Glomerular endothelial cell (primary cell): ENCODE data around the gene VPS25. TPM values are rescaled to one million over a fixed set of nuclear protein-coding genes. Genes with fewer than 3 reads are reported as not detected.
"Not testable (repeated sequence)": the region's sequence is repeated elsewhere in the genome, so short reads cannot be mapped to it uniquely, and the experiment has no call there.

ENCODE experiments used
- DNase-seq: peaks from one replicate; pipeline ENCODE4 v3.0.0-alpha.2; 2011; ENCODE audit warnings: low read depth, low spot score; ENCODE audit errors: extremely low read depth
- total RNA-seq: library from RNA; depleted of rRNA; stranded (reverse); fragments of >200 nt; gene quantifications from 2 replicates; pipeline ENCODE4 v1.2.3, GENCODE V29; 2015

The VPS25 gene
- total RNA-seq, 1 donor from 2014 or later: 67.1 TPM

DNA sequence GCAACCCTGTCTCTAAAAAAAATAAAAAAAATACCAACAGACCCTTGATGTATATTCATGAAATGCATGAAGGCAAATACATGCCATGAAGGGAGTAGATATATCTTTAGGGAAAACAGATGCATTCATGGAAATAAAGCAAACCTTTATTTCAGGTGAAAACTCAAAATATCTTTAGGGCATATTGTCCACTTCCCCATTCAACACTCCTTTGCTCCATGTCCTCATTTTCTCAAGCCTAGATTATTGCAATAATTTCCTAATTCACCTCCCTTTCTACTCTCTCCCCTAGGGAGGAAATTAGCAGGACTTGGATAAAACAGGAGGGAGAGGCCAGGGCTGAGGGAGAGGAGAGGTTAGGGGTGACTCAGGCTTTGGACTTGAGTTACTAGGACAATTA, 5.7 kb upstream of the VPS25 start:
- no peak for DNase-seq

DNA sequence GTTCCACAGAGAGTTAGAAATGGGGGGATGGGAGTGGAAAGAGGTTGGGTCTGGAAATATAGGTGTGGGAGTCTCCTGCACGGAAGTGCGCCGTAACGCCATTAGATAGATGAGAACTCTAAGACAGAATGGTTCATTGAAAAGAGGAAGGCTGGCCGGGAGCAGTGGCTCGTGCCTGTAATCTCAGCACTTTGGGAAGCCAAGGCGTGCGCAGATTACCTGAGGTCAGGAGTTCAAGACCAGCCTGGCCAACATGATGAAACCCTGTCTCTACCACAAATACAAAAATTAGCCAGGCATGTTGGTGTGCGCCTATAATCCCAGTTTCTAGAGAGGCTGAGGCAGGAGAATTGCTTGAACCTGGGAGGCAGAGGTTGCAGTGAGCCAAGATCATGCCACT, 5.2 kb upstream of the VPS25 start:
- not testable (repeated sequence) for DNase-seq

DNA sequence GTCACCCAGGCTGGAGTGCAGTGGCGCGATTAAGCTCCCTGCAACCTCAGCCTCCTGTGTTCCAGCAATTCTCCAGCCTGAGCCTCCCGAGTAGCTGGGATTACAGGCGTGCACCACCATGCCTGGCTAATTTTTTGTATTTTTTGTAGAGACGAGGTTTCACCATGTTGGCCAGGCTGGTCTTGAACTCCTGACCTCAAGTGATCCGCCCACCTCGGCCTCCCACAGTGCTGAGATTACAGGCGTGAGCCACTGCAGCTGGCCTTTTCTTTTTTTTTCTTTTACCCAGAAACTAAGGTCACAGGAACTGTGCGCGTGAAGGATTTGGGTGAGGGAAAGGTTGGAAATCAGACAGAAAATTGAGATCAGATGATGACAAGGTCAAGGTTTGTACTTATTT, 3.3 kb upstream of the VPS25 start:
- DNase-seq: not testable (repeated sequence)

DNA sequence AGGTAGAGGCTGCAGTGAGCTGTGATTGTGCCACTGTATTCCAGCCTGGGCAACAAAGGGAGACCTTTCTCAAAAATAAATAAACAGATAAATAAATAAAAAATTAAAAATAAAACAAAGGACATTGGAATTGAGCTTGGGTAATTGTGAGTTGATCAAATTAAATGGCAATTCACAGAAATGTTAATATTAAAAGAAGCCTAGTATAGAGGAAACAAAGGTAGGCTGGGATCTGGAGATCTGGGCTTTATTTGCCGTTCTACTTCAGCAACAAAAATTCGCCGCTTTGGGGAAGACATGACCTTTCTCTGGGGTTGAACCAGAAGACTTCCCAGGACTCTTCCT, 332 bp upstream of the VPS25 start:
- no peak for DNase-seq

DNA sequence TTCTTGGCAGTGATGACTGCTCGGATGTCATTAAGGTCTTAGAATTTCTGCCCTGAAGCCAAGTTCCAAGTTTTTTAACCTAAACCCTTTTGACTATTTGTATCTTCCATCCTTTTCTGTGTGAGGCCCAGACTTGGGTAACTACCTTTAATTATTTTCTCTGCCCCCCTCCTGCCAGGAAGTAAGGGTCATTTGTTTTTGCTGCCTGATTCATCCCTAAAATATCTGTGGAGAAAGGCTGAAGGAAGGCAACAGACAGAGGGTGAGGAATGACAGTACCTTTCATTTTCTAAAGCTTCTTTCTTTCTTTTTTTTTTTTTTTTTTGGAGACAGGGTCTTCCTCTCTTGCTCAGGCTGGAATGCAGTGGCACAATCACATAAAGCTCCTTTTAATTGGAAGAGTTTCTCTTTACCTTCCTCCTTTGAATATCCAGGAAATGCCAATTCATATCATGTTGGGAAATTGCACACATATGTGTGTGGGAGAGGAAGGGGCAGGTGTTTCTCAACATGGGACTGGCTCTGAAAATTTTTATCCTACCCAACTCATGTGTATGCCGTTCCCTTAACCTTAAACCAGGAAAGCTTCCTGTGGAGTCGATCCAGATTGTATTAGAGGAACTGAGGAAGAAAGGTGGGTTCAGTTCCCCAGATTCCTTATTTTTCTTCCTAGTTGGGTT, 957 bp downstream of the VPS25 start:
- DNase-seq: no peak

DNA sequence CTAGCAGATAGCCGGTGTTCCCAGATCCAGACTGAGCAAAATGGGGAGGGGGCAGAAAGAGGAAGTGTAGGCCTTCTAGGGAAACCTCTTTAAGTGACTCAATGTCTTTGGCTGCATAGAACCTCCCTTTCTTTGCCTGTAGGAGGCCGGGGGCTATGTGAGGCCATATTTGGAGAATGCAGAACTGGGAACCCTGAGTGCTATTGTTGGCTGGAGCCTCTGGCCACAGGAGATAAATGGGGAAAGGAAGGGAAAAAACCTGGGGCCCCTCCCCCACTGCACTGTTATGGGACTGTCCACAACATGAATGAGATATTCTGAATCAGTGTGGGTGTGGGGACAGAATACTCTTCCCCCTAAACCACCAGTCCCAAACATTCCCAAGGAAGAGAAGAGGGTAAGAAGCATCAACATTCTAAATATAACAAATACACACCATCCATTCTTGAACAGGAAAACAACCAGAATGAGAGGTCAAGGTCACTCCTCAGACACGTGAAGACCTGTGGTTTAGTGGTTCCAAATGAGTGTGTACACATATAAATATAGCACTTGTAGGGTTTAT, 2.4 kb downstream of the VPS25 start:
- DNase-seq: no peak

DNA sequence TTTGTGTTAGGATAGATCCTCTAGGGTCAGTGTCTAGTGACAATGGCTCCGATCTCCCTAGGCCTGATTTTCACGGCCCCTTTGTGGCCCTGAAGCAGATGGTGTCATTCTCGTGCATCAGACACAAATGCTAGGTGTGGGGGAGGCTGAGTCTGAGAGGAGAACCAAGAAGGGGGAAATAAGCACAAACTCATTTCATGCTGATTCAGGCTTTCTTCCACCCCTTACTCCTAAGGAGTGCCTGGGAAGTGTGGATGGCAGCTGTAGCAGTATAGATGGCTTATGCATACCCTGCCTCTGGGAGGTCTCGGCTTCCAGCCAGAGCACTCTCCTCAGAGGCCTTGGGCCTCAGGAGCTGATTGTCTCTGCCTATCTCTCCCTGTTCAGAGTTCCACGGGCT, 5.3 kb downstream of the VPS25 start:
- no peak for DNase-seq

DNA sequence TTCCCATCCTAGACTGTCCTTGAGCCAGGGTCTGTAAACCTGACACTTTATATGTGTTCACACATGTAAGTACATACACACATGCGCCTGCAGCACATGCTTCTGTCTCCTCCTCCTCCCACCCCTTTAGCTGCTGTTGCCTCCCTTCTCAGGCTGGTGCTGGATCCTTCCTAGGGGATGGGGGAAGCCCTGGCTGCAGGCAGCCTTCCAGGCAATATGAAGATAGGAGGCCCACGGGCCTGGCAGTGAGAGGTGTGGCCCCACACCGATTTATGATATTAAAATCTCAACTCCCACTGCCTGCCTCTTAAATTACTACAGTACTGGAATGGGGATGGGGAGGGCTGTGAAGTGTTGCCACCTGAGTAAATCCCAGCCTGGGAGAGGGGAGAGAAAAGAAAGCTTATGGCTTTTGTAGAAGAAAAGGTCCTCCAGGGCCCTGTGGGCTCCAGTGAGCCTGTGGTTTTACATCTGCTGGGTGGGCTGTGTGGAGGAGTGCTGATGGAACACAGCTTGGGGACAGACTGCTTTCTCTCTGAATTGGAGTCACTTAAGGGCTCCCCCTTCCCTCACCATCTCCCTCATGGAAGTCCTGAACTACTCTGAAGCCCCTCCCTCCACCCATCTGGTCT, 6.2 kb downstream of the VPS25 start:
- DNase-seq: no peak

DNA sequence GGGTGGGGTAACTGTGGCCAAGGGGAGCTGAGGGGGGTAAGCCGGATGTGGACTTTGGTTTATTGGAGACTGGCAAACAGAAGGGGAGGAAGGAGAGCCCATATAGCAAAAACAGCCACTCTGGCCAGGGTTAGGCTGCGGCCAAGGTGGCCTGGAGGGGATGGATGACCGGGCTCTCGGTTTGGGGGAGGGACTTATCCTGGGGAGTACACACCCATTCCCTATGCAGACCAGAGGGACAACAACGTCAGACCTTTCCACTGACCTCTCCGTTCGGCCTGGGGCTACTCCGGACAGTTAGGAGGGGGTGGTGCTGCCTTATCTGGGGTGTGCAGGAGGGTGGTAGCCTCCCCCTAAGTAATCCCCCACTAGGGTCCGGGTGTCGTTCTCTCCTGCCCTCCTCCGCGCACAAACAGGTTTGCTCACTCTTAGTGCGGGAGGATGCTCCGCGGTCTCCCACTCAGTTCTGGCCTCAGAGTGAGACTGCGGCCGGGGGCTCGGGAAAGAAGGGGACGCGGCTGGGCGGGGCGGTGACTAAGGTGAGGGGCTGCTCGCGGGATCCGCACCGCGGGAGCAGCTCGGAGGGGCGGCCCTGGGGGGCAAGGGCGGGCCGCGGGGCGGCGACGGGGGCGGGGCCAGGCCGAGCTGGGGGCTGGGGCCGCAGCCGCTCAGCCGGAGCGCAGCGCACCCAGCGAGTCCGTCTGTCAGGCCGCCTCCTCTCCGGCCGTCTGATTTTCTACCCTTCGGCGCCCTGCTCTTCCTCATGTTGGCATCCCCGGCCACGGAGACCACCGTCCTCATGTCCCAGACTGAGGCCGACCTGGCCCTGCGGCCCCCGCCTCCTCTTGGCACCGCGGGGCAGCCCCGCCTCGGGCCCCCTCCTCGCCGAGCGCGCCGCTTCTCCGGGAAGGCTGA, 6.9 kb downstream of the VPS25 start, which contains the start of gene WNK4:
WNK4 (plus strand) TSS at position 675 of the 915 bp plus-strand sequence; CDS start at position 764, 89 bp downstream.
- DNase-seq: no peak

DNA sequence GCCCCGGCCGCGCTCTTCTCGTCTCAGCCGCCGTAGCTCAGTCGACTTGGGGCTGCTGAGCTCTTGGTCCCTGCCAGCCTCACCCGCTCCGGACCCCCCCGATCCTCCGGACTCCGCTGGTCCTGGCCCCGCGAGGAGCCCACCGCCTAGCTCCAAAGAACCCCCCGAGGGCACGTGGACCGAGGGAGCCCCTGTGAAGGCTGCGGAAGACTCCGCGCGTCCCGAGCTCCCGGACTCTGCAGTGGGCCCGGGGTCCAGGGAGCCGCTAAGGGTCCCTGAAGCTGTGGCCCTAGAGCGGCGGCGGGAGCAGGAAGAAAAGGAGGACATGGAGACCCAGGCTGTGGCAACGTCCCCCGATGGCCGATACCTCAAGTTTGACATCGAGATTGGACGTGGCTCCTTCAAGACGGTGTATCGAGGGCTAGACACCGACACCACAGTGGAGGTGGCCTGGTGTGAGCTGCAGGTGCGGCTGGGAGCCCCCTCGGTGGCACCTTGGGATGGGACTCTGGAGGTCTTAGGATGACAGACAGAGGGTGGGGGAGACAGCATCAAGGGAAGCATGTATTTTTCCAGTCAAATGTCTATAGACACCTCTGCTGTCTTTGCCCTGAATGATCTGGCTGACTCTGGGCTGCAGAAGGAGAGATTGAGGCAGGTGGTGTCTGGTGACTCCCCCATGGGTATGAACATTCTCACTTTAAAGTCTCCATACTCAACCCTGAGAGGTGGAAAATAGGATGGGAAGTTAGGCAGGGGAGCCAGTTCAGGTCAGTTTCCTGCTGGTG, 7.8 kb downstream of the VPS25 start:
- DNase-seq: no peak

DNA sequence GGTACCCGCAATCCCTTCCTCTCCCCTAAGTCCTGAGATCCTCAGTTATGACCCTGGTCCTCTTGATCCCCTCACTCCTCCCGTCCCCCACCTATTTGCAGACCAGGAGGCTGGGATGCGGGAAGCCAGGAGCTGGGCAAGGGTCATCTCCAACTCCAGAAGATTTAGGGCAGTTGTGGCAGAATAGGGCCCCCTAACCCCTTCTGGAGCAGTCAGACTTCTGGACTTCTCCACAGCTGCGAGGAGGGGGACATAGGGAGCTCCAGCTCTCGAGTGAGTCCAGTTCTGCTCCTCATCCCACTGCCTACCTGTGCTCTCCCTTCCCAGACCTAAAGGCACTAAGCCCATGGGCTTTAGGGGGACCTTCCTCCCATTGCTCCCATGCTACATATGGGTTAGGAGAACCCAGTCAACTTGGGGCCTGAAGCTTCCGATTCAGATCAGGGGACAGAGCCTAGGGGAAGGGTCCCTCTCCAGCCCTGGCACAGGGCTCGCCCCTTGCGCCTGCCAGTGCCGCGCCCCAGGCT, 8.5 kb downstream of the VPS25 start:
- no peak for DNase-seq

DNA sequence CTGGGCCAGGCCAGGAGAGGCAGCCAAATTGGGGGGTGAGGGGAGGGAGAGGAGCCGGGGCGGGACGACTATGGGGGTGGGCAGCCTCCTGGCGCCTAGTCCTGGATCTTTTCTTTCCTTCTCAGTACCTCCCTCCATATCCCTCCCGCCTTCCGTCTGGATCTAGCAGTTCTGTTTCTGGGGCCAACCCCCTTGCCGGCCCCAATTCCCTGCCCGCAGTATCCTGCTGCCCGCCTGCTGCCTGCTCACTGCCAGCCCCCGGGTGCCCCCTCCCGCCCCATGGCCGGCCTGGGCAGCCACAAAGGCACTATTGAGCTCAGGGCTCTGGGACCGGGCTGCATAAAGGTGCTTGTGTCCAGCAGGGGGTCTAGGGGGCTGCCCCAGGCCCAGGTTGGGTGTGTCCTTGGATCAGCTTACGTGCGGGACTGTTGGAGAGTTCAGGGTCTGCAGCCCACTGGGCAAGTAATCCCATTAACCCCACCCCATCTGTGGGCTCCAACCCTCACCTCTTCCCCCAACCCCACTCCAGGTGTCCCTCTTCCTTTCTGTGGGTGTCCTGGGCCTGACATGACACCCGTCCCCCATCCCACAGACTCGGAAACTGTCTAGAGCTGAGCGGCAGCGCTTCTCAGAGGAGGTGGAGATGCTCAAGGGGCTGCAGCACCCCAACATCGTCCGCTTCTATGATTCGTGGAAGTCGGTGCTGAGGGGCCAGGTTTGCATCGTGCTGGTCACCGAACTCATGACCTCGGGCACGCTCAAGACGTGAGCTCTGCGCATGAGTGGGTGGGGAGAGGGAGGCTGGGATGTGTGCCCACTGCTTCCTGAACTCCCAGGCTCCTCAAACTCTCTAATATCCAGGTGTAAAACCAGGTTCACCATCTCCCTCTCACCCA, 9.2 kb downstream of the VPS25 start:
- DNase-seq: no peak

DNA sequence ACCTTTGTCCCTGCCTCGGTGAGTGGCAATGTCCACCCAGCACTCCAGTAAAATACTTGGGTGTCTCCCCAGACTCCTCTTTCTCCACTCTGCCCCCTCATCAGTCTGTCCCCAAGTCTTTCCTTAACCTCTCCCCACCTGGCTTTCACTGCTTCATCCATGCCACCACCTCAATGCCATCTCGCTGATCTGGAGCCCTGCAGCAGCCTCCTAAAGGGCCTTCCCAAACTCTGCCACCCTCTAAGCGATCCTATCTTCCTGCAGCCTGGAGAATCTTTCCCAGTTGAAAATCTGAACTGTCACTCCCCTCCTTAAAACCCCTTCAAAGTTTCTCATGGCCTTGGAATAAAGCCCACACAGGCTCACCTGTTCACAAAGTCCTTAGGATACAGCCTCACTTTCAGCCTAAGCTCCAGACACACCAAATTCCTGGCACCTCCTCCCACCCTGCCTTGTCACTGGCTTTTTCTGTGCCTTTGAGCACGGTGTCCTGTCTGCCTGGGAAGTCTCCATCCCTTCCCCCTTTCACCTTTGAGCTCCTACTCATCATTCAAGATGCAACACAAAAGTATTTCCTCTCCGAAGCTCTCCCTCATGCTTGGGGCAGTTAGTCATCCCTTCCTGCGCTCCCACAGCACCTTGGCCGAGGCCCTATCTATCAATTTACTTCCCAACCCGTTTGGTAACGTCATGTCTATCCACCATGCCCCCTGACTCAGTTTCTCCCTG, 10.0 kb downstream of the VPS25 start:
- no peak for DNase-seq

DNA sequence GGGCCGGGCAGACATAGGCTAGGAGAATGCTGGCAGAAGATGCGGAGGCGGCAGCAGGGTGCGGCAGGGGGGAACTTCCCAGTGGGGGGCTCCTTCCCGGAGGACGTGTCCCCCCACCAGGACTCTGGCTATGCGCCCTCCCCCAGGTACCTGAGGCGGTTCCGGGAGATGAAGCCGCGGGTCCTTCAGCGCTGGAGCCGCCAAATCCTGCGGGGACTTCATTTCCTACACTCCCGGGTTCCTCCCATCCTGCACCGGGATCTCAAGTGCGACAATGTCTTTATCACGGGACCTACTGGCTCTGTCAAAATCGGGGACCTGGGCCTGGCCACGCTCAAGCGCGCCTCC, 10.5 kb downstream of the VPS25 start:
- DNase-seq: no peak

DNA sequence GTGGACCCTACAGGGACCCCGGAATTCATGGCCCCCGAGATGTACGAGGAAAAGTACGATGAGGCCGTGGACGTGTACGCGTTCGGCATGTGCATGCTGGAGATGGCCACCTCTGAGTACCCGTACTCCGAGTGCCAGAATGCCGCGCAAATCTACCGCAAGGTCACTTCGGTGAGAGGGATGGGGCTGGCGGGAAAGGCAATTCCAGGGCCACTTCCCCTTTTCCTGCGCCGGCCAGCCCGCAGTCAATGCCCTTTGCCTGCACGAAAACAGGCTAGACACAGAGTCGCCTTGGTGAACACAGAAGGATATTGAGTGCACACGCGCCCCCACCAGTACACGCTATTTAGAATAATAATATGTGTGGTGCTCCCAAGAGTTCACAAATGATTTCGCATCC, 11.2 kb downstream of the VPS25 start:
- no peak for DNase-seq

DNA sequence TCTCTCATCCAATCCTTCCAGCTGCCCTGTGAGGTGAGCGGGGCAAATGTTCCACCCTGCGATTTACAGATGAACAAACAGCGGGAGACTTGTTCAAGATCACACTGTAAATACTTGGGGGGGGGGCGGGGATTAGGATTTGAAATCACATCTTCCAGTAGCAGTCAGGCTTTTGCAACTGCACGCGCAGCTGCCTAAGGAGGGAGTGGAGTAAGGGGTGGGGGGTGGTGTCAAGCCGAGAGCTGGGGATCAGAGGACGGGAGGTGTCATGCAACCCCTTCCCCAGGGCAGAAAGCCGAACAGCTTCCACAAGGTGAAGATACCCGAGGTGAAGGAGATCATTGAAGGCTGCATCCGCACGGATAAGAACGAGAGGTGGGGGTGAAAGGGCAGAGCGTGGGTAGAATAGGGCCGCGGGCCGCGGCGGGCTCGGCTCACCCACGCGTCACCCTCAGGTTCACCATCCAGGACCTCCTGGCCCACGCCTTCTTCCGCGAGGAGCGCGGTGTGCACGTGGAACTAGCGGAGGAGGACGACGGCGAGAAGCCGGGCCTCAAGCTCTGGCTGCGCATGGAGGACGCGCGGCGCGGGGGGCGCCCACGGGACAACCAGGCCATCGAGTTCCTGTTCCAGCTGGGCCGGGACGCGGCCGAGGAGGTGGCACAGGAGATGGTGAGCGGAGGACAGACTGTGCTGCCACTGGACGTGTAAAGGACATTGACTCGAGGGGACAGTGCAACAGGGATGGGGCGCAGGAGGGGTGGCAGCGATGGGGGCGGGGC, 11.8 kb downstream of the VPS25 start:
- no peak for DNase-seq

DNA sequence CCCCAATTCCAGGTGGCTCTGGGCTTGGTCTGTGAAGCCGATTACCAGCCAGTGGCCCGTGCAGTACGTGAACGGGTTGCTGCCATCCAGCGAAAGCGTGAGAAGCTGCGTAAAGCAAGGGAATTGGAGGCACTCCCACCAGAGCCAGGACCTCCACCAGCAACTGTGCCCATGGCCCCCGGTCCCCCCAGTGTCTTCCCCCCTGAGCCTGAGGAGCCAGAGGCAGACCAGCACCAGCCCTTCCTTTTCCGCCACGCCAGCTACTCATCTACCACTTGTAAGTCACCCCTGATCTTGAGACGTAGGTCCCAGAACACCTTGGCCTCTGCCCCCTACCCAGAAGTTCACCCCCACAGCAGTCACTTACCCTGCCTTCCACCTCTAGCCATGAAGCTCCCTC, 14.0 kb downstream of the VPS25 start:
- DNase-seq: no peak

DNA sequence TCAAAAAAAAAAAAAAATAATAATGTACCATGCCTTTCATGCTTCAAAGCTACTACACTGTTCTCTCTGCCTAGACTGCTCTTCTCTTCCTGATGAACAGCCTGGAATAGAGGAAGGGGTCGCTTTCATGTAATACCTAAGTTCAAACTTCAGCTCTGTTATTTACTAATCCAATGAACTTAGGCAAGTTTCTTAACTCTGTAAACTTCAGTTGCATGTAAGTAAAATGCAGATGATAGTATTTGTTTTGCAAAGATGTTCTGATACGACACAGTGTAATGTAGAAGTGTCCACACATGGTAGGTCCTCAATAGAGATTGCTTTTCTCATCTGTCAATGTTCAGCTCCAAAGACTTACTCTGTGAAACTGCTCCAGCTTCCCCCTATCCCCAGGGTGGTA, 18.7 kb downstream of the VPS25 start:
- DNase-seq: no peak
